Left renal pelvis (tissue), 4 donors: ENCODE measurements around the gene GAPVD1. TPM values are rescaled to one million over a fixed set of nuclear protein-coding genes. Genes with fewer than 3 reads are reported as not detected.

ENCODE experiments used
- DNase-seq, 4 donors: peaks; one replicate each; pipeline ENCODE4 v3.0.0-alpha.2; 2013; ENCODE audit warnings: low read depth in 4 of 4, low spot score in 3 of 4
- polyA plus RNA-seq, 4 donors: library from polyadenylated mRNA; unstranded; fragments of 120-200 nt; gene quantifications; one replicate each; pipeline ENCODE4 v1.2.1, GENCODE V29; 2013; ENCODE audit not compliant: insufficient read length in 4 of 4

The GAPVD1 gene
- polyA plus RNA-seq, 4 donors = 27.2 to 37.3 (median 31.2) TPM

DNA sequence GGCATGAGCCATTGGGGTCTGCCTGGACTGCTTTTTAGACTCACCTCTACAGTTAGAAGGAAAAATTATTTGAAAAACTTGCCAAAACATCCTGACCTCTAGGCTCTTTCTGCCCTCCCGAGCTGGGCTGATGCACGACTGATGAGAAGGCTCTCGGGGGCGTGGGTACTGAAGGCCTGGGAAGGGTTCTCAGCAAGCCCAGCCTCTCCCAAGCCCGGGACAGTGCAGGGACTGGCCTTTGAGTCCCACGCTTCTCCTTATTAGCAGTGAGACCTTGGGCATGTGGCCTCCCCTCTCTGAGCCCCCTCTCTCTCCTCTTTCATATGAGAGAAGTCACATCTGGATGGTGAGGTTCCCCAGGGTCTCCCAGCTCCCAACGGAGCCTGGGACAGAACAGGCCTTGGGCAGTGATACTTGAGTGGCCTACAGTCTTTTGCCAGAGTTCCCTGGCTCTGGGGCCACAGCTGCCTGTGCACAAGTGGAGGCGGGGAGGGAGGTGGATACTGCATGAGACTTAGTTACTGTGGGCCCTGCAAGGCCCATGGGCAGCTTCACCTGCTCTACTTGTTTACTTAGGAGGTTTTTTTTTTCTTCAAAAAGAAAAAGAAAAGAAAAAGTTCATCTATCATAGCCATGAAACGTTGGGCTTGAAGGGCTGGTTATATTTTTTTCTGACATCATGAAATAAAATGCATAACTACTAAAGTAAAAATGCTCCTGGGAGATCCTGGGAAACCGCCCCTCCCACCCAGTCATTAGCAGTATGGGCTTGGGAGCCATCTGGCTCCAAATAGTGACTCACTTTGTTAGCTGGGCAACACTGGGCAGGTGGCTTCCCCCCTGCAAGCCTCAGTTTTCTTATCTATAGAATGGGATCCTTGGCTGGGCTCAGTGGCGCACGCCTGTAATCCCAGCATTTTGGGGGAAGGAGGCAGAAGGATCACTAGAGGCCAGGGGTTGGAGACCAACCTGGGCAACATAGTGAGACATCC lies 139.4 kb downstream of the GAPVD1 start:
- DNase-seq = no peak

DNA sequence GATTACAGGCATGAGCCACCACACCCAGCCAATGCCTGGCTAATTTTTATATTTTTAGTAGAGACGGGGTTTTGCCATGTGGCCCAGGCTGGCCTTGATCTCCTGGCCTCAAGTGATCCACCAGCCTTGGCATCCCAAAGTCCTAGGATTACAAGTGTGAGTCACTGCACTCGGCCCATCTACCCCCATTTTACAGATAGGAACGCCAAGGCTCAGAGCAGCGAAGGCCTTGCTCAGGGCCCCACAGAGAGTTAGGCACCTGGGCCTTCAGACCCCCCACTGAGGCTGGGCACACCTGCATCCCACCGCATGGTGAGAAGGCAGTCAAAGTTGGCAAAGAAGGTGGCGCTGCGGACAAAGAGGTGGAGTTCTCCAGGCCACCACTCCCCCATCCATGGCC lies 143.1 kb downstream of the GAPVD1 start:
- no peak for DNase-seq

GRCh38 chr9:125405938-125406809 lies 144.5 kb downstream of the GAPVD1 start:
- DNase-seq = no peak

DNA sequence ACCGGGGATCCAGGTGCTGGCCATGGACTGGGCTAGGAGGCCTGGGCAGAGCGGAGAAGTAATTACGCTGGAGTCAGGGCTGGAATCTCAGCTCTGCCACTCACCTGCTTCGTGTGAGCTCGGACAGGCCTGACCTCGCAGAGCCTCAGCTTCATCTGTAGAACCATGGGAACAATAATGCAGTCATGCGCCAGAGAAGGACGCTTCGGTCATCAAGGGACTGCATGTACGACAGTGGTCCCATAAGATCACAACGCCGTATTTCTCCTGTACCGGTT lies 145.1 kb downstream of the GAPVD1 start:
- DNase-seq = no peak

GRCh38 chr9:125407432-125407973 lies 145.9 kb downstream of the GAPVD1 start:
- DNase-seq = no peak

- peak in 2 of 4 donors; percentile 60 to 61 for DNase-seq
Observed at GRCh38 chr9:125407974-125408900, 146.6 kb downstream of the GAPVD1 start.

DNA sequence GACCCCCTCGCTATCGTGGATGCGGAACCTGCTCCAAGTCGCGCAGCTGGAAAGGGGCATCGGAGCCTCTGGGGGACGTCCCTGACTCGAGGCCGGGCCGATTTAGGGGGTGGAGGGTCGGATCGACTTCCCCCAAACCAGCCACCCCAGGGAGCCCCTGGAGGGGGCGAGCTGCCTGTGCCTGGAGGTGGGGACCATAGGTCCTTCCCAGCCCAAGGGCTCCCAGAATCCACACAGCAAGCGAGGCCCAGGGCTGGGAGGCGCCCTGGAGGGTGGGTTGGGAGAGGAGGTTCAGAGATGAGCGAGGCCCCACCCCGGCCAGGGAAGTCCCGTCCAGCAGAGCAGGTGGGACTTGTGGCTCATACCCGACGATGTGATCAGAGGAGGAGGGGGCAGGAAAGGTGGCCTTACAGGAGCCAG lies 147.6 kb downstream of the GAPVD1 start:
- DNase-seq = no peak

GRCh38 chr9:125409637-125410521 lies 148.3 kb downstream of the GAPVD1 start:
- no peak for DNase-seq

GRCh38 chr9:125410522-125410894 lies 148.9 kb downstream of the GAPVD1 start:
- DNase-seq = no peak

DNA sequence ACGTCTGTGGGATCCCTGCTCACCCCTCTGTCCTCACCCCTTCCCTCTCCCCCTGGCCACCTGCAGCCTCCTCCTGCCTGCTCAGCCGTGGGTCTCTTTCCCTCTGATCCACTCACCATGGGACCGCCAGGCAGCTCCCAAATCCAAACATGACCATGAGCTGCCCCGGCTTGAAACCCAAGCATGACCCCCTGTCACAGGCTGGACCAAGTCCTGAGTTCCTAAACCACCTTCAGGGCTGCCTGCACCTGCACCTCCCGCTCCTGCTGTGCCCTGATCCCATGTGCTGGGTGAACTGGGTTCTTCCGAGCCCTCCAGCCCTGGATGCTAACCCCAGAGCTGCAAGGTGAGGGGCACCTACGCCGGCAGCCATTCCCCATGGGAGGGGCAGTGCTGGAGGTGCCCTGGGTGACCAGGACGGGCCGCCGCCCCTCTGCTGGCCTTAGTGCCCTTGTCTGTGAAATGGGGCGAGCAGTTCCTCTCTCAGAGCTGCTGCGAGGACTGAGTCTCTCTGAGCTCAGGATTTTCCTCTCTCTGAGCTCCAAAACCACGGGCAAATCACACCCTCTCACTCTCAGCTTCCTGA lies 149.6 kb downstream of the GAPVD1 start:
- DNase-seq = no peak

GRCh38 chr9:125412166-125412565 lies 150.5 kb downstream of the GAPVD1 start:
- DNase-seq = no peak

DNA sequence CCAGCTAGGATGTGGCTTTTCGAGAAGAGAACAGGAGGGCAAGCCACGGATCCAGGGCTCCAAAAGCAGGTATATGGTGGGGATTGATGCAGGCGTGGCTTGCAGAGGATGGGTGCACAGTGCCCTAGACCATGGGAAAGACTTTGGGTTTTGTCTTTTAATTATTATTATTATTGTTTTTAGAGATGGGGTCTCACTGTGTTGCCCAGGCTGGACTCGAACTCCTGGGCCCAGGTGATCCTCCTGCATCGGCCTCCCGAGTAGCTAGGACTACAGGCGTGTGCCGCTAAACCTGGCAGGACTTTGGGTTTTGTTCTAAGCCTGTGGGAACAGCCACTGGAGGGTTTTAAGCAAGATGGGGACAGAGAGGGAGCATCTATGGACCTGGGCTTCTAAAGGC lies 152.0 kb downstream of the GAPVD1 start:
- DNase-seq = no peak

DNA sequence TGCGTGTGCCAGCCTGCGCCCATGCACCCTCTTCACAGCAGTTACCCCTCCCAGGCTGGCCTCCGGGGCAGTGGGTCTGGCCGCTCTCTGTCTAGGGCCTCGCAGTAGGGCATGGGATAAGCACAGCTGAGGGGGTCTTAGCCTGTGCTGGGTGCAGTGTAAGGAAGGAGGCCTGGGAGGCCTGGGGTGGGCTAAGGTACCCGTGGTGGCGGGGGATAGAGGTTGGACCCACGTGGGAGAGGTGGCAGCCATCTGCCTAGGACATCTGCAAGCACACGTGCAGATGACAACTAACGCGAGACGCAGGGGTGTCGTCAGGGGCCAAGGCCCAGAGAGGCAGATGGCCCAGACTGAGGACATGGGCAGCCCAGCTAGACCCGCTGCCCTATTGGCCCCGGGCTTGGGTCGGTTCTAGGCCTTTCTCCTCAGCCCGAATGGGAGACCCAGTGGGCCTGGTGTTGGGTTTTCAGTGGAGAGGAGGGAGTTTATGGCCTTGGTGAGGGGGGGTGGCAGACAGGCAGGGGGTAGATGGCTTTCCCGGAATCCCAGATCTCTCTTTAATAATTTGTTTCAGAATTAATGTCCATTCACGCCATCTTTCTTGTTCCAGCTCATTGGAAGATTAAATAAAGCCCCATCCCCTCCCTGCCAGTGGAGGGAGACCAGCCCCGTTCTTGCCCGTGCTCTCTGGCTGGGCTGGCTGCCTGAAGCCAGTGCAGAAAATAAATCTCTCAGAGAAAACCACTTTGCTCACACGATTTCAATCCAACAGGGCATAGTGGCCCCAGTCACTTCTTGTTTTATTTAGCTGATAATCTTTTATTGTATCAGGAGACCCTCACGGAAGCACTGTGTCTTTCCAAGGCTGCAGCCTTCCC lies 154.2 kb downstream of the GAPVD1 start:
- DNase-seq = no peak

DNA sequence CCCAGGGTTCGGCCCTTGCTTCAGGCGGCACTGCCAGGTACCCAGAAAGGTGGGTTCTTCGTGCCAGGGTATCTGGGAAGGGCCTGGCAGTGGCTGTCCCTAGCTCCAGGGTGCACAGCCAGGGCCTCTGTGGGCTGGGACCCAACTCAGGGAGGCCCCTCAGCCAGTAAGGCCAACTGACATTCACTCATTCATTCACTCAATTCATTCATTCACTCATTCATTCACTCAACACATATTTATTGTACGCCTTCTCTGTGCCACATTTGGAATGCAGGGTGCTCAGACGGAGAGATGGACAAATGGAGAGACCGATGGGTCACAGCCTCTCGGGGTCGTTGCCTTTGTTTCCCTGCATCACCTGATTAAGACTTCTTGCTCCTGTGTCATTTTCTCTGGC lies 154.9 kb downstream of the GAPVD1 start:
- no peak for DNase-seq
